ENCODE results near the gene RAD18.

The RAD18 gene

GRCh38 chr3:8864402-8865350 is 98.6 kb downstream of the RAD18 start:
- DNase-seq (ENCODE audit: low read depth) = no peak

- DNase-seq (ENCODE audit: low read depth) = no peak
Measured at GRCh38 chr3:8863891-8864290, 99.4 kb downstream of the RAD18 start.

- no peak for DNase-seq (ENCODE audit: low read depth)
Measured at GRCh38 chr3:8857720-8858367, 105.4 kb downstream of the RAD18 start.

GRCh38 chr3:8856721-8857120 is 106.6 kb downstream of the RAD18 start:
- peak; percentile 78 for DNase-seq (ENCODE audit: low read depth)

- no peak for DNase-seq (ENCODE audit: low read depth)
Measured at GRCh38 chr3:8856071-8856470, 107.2 kb downstream of the RAD18 start.

GRCh38 chr3:8854656-8855055 is 108.6 kb downstream of the RAD18 start:
- no peak for DNase-seq (ENCODE audit: low read depth)

GRCh38 chr3:8853081-8853480 is 110.2 kb downstream of the RAD18 start:
- no peak for DNase-seq (ENCODE audit: low read depth)

GRCh38 chr3:8852511-8852910 is 110.8 kb downstream of the RAD18 start:
- no peak for DNase-seq (ENCODE audit: low read depth)

- peak; percentile 88 for DNase-seq (ENCODE audit: low read depth)
Measured at GRCh38 chr3:8851703-8852102, 111.6 kb downstream of the RAD18 start.

- DNase-seq (ENCODE audit: low read depth) = no peak
Measured at GRCh38 chr3:8848696-8849131, 114.6 kb downstream of the RAD18 start.

- no peak for DNase-seq (ENCODE audit: low read depth)
Measured at GRCh38 chr3:8847317-8847716, 116.0 kb downstream of the RAD18 start.

GRCh38 chr3:8846176-8846575 is 117.1 kb downstream of the RAD18 start:
- DNase-seq (ENCODE audit: low read depth) = no peak

- peak; percentile 81 for DNase-seq (ENCODE audit: low read depth)
Measured at GRCh38 chr3:8845641-8846040, 117.6 kb downstream of the RAD18 start.

- DNase-seq (ENCODE audit: low read depth) = no peak
Measured at GRCh38 chr3:8843347-8843746, 119.9 kb downstream of the RAD18 start.

- no peak for DNase-seq (ENCODE audit: low read depth)
Measured at GRCh38 chr3:8842293-8842692, 121.0 kb downstream of the RAD18 start.

GRCh38 chr3:8841472-8841871 is 121.8 kb downstream of the RAD18 start:
- no peak for DNase-seq (ENCODE audit: low read depth)

- no peak for DNase-seq (ENCODE audit: low read depth)
Measured at GRCh38 chr3:8840556-8840955, 122.7 kb downstream of the RAD18 start.

GRCh38 chr3:8839607-8840325 is 123.5 kb downstream of the RAD18 start:
- DNase-seq (ENCODE audit: low read depth) = no peak

GRCh38 chr3:8838765-8839423 is 124.4 kb downstream of the RAD18 start:
- DNase-seq (ENCODE audit: low read depth) = no peak

GRCh38 chr3:8838234-8838633 is 125.0 kb downstream of the RAD18 start:
- no peak for DNase-seq (ENCODE audit: low read depth)

- peak; percentile 72 for DNase-seq (ENCODE audit: low read depth)
Measured at GRCh38 chr3:8837162-8837561, 126.1 kb downstream of the RAD18 start.

- no peak for DNase-seq (ENCODE audit: low read depth)
Measured at GRCh38 chr3:8836096-8836495, 127.2 kb downstream of the RAD18 start.

All from GM04503 (cell line).